Prostate gland (tissue), 2 donors: ENCODE data around the gene NECTIN1.

Experiments
- POLR2A ChIP-seq: fragments of 450-650 bp; IDR thresholded peaks from one replicate; pipeline ENCODE4 v1.6.1; 2016; ENCODE audit warnings: antibody characterized with exemption, mild to moderate bottlenecking
- POLR2AphosphoS5 ChIP-seq: sonication (generic); formaldehyde crosslinking; IDR thresholded peaks from one replicate; pipeline ENCODE4 v1.6.1; 2017; ENCODE audit warnings: antibody characterized with exemption
- TF ChIP-seq, protein P1 (sequence below), 4 experiments: fragments of 200-600 bp in 2 of 4; fragments of 450-650 bp in 2 of 4; sonication (generic) in 2 of 4; IDR thresholded peaks; 1 replicate in 3 of 4; 2 replicates in 1 of 4; pipeline ENCODE4 v1.5.1; 2016 to 2019; ENCODE audit warnings: antibody characterized with exemption in 4 of 4, mild to moderate bottlenecking in 2 of 4, moderate library complexity in 2 of 4

DNA sequence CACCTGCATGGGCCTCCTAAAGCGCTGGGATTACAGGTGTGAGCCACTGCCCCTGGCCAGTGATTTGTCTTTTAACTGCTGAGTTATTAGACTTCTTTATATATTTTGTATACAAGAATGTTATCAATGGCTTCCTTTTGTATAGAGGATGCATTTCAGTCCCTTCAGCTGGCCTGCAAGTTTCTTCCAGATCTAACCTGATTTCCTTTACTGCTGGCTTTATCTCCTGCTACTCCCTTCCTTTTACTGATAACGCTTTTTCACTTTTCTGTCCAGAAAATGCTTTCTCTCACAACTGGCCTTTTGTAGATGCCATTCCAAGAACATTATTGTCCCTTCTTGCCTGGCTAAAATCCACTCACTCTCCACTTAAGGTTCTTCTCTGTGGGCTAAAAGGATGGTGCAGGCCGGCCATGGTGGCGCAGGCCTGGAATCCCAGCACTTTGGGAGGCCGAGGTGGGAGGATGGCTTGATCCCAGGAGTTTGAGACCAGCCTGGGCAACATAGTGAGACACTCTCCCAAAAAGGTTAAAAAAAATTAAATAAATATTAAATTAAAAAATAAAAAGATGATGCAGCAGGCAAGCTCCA lies 118.1 kb downstream of the NECTIN1 start:
- TF ChIP-seq, protein P1, sequence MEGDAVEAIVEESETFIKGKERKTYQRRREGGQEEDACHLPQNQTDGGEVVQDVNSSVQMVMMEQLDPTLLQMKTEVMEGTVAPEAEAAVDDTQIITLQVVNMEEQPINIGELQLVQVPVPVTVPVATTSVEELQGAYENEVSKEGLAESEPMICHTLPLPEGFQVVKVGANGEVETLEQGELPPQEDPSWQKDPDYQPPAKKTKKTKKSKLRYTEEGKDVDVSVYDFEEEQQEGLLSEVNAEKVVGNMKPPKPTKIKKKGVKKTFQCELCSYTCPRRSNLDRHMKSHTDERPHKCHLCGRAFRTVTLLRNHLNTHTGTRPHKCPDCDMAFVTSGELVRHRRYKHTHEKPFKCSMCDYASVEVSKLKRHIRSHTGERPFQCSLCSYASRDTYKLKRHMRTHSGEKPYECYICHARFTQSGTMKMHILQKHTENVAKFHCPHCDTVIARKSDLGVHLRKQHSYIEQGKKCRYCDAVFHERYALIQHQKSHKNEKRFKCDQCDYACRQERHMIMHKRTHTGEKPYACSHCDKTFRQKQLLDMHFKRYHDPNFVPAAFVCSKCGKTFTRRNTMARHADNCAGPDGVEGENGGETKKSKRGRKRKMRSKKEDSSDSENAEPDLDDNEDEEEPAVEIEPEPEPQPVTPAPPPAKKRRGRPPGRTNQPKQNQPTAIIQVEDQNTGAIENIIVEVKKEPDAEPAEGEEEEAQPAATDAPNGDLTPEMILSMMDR (IDR thresholded peaks at IDR 0.05), result no peak
- TF ChIP-seq POLR2A (no peak), POLR2AphosphoS5 (no peak)
